Prostate gland (tissue), 2 donors: Measurements from ENCODE around the gene SPCS3.

Experiments used
- CTCF ChIP-seq, 4 experiments: fragments of 200-600 bp in 2 of 4; fragments of 450-650 bp in 2 of 4; sonication (generic) in 2 of 4; IDR thresholded peaks; 1 replicate in 3 of 4; 2 replicates in 1 of 4; pipeline ENCODE4 v1.5.1; 2016 to 2019; ENCODE audit warnings: antibody characterized with exemption in 4 of 4, mild to moderate bottlenecking in 2 of 4, moderate library complexity in 2 of 4
- POLR2A ChIP-seq: fragments of 450-650 bp; IDR thresholded peaks from one replicate; pipeline ENCODE4 v1.6.1; 2016; ENCODE audit warnings: antibody characterized with exemption, mild to moderate bottlenecking
- POLR2AphosphoS5 ChIP-seq: sonication (generic); formaldehyde crosslinking; IDR thresholded peaks from one replicate; pipeline ENCODE4 v1.6.1; 2017; ENCODE audit warnings: antibody characterized with exemption

- no peak for TF ChIP-seq POLR2A
- no peak for TF ChIP-seq CTCF (IDR thresholded peaks at IDR 0.05)
- TF ChIP-seq POLR2AphosphoS5: no peak
Observed at GRCh38 chr4:176298664-176299063, 21.1 kb upstream of the SPCS3 start.
